ENCODE measurements around the gene TTC3.
"Not testable (repeated sequence)": the region's sequence is repeated elsewhere in the genome, so short reads cannot be mapped to it uniquely, and the experiment has no call there.

Gene TTC3

GRCh38 chr21:37072988-37073416 lies at the start of gene TTC3, which contains the start of gene PIGP:
Gene TTC3 (plus strand): TSS chr21:37073254. CDS start chr21:37087258, 14,004 bp downstream.
Gene PIGP (minus strand): TSS chr21:37073071. CDS start chr21:37072515, 556 bp downstream.
- no peak for FAIRE-seq

DNA sequence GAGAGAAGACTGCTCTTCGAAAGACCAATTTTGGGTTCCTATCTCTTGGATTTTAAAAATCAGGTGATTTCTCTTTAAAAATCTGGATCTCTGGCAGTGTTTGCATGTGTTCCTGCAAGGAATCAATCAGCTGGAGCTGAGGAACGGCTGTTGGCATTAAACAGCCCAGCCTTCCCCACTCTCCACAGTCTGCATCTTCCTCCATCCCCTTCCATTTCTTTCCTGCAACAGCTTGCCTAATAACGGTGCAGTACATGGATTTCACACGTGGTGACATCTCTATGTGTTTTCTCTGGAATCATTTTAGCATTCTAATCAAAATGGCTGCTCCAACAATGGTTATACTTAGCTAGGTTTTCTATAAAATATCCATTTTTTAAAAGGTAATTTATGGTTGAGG lies 46.6 kb upstream of the TTC3 start:
- no peak for FAIRE-seq

DNA sequence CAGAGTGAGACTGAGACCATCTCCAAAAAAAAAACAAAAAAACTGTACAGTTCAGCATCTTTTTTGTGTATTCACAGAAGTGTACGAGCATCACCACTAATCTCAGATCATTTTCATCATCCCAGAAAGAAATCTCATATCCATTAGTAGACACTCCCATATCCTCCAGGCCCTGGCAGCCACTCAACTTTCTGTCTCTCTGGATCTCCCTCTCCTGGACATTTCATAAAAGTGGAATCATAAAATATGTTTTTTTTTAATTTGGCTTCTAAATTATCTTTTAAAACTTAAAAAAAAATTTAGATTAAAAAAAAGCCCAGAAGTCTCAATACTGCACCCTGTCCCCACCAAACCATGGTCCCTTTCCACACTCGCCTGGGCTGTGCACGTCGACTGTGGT lies 44.5 kb upstream of the TTC3 start:
- no peak for FAIRE-seq

- no peak for FAIRE-seq
These were observed 42.2 kb upstream of the TTC3 start for GRCh38 chr21:37030864-37031263.

- FAIRE-seq, result no peak
These were observed 40.8 kb upstream of the TTC3 start for GRCh38 chr21:37032293-37032692.

GRCh38 chr21:37032877-37033471 lies 40.1 kb upstream of the TTC3 start:
- FAIRE-seq, result peak; percentile 54

- not testable (repeated sequence) for FAIRE-seq
These were observed 38.7 kb upstream of the TTC3 start for GRCh38 chr21:37034394-37034793.

DNA sequence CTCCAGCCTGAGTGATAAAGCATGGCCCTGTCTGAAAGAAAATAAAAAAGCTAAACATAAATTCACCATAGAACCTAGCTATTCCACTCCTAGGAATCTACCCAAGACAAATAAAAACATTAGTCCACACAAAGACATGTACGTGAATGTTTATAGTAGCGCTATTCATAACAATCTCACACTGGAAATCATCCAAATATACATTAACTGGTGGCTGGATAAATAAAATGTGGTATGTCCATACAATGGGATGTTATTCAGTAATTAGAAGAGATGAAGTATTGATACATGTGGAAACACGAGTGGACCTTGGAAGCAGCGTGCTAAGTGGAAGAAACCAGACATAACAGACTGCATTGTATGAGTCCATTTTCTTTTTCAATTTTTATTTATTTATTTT lies 36.9 kb upstream of the TTC3 start:
- no peak for FAIRE-seq

DNA sequence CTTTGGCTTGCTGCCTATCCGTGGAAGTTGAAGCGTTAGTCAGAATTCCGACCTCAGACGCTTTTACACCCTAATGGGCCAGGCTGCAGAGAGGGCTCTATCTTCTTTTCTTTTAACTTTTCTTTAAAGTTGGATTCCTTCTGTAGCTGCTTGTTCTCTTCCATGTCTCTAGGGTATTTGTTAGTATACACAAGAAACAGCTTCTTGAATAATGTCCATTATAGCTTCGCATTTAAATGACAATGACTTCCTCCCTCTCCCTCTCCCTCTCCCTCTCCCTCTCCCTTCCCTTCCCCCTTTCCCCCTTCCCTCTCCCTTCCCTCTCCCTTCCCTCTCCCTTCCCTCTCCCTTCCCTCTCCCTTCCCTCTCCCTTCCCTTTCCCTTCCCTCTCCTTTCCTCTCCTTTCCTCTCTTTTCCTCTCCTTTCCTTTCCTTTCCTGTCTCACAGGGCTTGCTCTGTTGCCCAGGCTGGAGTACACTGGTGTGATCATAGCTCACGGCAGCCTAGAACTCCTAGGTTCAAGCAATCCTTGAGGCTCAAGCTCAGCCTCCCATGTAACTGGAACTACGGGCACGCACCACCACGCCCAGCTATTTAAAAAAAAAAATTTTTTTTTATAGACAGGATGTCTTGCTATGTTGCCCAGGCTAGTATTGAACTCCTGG lies 33.5 kb upstream of the TTC3 start:
- no peak for FAIRE-seq

DNA sequence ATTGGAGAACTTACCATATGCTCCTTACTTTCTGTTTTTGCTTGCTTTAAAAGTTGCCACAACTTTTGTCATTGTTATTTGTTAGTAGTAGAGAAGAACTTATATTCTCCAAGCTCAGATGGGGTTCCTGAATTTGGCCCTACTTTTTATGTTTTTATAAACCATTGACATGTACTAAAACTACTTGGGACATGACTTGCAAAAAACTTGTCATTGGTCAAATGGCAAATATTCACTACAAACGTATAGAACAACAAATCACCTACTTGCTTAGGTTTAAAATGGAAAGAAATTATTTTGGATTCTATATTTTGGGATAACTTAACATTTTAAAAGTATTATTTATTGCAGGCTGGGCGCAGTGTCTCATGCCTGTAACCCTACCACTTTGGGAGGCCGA lies 32.8 kb upstream of the TTC3 start:
- FAIRE-seq, result no peak

DNA sequence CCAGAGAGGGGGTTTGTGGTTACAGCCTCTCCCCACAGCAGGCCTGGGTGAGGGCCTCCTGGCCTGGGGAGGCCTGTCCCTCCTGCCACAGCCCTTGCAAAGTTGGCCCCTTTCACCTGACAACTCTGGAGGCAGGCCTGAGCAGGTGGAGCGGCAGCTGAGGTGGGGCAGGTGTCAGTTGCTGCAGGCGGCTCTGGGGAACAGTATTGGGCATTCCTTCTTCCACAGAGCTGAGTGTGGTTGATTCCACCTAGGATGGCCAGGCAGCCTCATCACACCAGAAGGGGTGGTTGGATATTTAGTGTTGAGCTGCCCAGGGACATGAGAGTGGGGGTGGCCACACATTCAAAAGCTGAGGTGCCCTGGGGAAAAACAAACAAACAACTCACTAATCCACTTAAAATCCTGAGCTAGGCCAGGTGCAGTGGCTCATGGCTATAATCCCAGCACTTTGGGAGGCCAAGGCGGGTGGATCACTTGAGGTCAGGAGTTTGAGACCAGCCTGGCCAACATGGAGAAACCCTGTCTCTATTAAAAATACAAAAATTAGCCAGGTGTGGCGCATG lies 31.3 kb upstream of the TTC3 start:
- no peak for FAIRE-seq

GRCh38 chr21:37043818-37044217 lies 29.2 kb upstream of the TTC3 start:
- FAIRE-seq, result no peak

GRCh38 chr21:37044643-37045042 lies 28.4 kb upstream of the TTC3 start:
- no peak for FAIRE-seq

DNA sequence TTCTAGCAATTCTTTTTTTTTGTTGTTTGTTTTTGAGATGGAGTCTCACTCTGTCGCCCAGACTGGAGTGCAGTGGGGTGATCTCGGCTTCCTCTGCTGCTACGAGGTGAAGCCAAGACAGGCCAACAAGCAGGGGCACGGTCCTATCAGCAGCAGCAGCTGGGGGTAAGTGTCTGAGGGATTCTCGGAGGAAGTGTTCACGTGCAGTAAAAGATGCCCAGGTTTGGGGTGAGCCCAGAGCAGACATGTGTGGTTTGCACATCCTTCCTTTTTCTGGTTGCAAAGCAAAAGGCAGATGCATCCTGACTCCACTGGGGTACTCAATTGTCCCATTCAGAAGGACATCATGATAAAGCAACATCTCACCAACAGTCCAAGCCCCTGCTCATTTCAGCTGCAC lies 27.9 kb upstream of the TTC3 start:
- FAIRE-seq, result no peak

GRCh38 chr21:37045556-37045955 lies 27.5 kb upstream of the TTC3 start:
- no peak for FAIRE-seq

GRCh38 chr21:37047079-37047478 lies 26.0 kb upstream of the TTC3 start:
- FAIRE-seq, result no peak

DNA sequence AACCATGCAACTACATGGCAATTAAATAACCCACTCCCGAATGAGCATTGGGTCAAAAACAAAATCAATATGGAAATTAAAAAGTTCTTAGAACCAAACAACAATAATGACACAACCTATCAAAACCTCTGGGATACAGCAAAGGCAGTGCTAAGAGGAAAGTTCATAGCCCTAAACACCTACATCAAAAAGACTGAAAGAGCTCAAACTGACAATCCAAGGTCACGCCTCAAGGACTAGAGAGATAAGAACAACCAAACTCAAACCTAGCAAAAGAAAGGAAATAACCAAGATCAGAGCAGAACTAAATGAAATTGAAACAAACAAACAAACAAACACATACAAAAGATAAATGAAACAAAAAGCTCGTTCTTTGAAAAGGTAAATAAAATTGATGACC lies 23.3 kb upstream of the TTC3 start:
- not testable (repeated sequence) for FAIRE-seq

GRCh38 chr21:37055271-37055855 lies 17.7 kb upstream of the TTC3 start:
- no peak for FAIRE-seq

GRCh38 chr21:37057614-37058013 lies 15.4 kb upstream of the TTC3 start:
- no peak for FAIRE-seq

GRCh38 chr21:37058261-37058660 lies 14.8 kb upstream of the TTC3 start:
- FAIRE-seq, result no peak

DNA sequence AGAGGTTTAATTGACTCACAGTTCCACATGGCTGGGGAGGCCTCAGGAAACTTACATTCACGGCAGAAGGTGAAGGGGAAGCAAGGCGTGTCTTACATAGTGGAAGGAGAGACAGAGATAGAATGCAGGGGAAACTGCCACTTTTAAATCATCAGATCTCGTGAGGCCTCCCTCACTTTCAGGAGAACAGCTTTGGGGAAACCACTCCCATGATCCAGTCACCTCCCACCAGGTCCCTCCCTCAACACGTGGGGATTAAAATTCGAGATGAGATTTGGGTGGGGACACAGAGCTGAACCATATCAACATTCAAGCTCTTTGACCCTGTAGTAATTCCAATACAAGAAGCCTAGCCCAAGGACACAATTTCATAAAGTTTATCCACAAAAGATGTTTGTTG lies 13.9 kb upstream of the TTC3 start:
- no peak for FAIRE-seq

DNA sequence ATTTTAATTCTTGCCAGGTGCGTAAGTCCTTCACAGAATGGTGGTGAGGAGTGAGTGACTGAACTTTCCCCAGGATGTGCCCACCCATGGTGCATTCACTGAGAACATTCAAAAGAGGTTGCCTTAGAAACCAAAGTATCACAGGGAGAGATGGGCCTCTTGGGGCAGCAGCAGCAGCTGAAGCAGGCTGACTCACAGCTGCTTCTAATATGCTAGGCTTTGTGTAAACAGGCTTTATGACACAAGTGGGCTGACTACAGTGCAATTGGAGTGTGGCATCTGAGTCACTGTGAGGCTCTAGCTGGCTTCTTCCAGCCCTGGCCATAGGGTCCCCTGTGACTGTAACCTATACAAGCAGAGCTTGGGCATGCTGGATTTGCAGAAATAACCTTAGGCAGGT lies 12.8 kb upstream of the TTC3 start:
- no peak for FAIRE-seq

DNA sequence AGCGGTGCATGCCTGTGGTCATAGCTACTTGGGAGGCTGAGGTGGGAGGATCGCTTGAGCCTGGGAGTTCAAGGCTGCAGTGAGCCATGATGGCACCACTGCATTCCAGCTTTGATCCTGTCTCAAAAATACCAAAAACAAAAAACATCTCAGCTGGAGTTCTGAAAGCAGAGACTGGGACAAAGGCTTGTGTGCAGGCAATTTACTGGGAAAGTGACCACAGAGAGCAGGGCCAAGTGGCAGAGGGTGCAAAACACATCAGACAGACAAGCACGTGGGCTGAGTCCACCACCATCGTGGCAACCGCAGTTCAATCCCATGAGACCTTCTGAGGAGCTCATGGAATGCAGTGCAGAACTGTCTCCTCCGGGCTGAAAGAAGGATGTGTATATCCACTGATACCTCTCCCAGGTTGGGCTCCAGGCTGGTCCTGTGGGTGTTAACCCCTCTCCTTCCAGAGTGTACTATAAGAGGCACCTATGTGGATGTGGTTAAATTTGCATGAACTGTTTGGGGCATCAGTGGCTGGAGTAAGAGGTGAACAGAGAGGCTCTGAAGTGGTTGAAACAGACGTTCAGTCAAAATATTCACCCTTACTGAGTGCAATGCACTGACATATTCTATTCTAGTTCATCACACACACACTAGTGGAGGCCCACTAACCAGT lies 11.0 kb upstream of the TTC3 start:
- FAIRE-seq, result no peak

GRCh38 chr21:37062593-37062935 lies 10.5 kb upstream of the TTC3 start:
- FAIRE-seq, result no peak

All from A204.1 (cell line).